Loucy (cell line): ENCODE data around the gene AKAP9.

Source experiments
- EZH2phosphoT487 ChIP-seq: fragments of 200-600 bp; IDR thresholded peaks from 2 replicates; pipeline ENCODE4 v1.6.1; 2018; ENCODE audit warnings: antibody characterized with exemption, mild to moderate bottlenecking, moderate library complexity, borderline replicate concordance
- TF ChIP-seq, protein P1 (sequence below): fragments of 200-600 bp; sonication (generic); conservative IDR thresholded peaks from 2 replicates; pipeline ENCODE4 v1.5.1; 2014; ENCODE audit warnings: mild to moderate bottlenecking, antibody characterized with exemption, low read length

DNA sequence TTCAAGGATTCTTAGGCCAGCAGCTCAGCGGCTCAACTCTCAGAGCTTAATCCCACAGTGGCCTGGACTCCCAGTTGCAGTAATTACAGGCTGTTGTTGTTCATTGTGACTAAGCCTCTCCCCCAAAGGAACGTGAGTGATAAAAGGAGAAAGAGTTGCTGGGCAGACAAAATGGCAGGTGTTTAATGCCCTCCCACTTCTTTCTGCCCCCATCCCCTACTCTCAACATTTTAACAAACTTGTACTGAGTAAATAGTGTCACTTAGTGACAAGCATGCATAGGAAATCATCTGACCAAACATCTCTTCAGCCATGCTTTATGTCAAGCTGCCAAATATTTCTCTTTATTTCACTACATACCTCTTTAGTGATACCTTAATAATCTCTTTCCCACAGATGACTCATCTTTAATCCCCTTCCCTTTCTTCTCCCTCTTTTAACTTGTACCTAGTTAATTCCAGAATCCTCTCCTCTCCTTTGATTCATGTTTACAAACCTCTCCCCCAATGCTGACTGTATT, 47.8 kb upstream of the AKAP9 start:
- TF ChIP-seq EZH2phosphoT487, result no peak
- TF ChIP-seq, protein P1, sequence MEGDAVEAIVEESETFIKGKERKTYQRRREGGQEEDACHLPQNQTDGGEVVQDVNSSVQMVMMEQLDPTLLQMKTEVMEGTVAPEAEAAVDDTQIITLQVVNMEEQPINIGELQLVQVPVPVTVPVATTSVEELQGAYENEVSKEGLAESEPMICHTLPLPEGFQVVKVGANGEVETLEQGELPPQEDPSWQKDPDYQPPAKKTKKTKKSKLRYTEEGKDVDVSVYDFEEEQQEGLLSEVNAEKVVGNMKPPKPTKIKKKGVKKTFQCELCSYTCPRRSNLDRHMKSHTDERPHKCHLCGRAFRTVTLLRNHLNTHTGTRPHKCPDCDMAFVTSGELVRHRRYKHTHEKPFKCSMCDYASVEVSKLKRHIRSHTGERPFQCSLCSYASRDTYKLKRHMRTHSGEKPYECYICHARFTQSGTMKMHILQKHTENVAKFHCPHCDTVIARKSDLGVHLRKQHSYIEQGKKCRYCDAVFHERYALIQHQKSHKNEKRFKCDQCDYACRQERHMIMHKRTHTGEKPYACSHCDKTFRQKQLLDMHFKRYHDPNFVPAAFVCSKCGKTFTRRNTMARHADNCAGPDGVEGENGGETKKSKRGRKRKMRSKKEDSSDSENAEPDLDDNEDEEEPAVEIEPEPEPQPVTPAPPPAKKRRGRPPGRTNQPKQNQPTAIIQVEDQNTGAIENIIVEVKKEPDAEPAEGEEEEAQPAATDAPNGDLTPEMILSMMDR, result no peak
